Neutrophil (primary cell): Measurements from ENCODE around the gene ARHGAP25.

Source experiments
- H3K27ac ChIP-seq: fragments of 200-600 bp; sonication (generic); 2 replicates; pipeline ENCODE4 v1.5.1; 2016; ENCODE audit warnings: mild to moderate bottlenecking, moderate library complexity
- H3K27me3 ChIP-seq: fragments of 200-600 bp; sonication (generic); 2 replicates; pipeline ENCODE4 v1.6.0; 2016; ENCODE audit warnings: mild to moderate bottlenecking
- H3K36me3 ChIP-seq: fragments of 200-600 bp; sonication (generic); 2 replicates; pipeline ENCODE4 v1.5.1; 2017
- H3K4me1 ChIP-seq, 2 experiments: fragments of 200-600 bp in 1 of 2; sonication (generic) in 1 of 2; 1 replicate in 1 of 2; 2 replicates in 1 of 2; pipeline versions ENCODE4 v1.5.1 to v1.6.1; 2013 to 2016; ENCODE audit warnings: low read depth in 1 of 2, low read length in 1 of 2, mild to moderate bottlenecking in 1 of 2, moderate library complexity in 1 of 2; ENCODE audit not compliant: control insufficient read depth in 1 of 2, insufficient read depth in 1 of 2
- H3K4me3 ChIP-seq, 2 experiments: fragments of 200-600 bp in 1 of 2; sonication (generic) in 1 of 2; 1 replicate in 1 of 2; 2 replicates in 1 of 2; pipeline ENCODE4 v1.5.1; 2013 to 2016; ENCODE audit warnings: low read depth in 1 of 2, low read length in 1 of 2, mild to moderate bottlenecking in 1 of 2, moderate library complexity in 1 of 2
- H3K9me3 ChIP-seq: fragments of 200-600 bp; sonication (generic); 2 replicates; pipeline ENCODE4 v1.5.1; 2016
- TF ChIP-seq, protein P1 (sequence below): fragments of 200-600 bp; sonication (generic); IDR thresholded peaks from 2 replicates; pipeline ENCODE4 v1.5.1; 2016; ENCODE audit warnings: antibody characterized with exemption

Gene ARHGAP25

DNA sequence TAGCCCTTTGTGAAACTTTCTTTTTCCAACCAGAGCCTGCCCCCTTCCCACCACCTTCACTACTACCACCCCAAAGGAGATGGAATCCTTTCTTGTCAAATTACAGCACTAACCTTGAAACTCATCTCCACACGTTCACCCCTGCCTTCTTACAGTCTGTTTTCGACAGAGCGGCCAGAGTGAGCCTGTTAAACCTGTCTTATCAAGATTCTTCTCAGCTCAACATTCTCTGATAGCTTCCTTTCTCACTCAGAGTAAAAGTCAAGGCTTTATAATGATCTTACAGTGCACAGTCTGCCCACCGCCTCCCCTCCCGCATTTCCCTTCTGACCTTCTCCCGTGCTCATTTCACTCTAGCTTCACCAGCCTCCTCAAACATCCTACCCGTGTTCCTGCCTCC lies 56.0 kb downstream of the ARHGAP25 start:
- Histone ChIP-seq H3K4me3 (no peak overlapping the region), H3K27ac (peak overlapping the region; percentile 91), H3K9me3 (no peaks in the 10 kb centered on the region), H3K27me3 (no peaks in the 10 kb centered on the region), H3K36me3 (peaks cover 85% of the 10 kb centered on the region), H3K4me1 (peaks cover 67 to 69% of the 10 kb centered on the region in 2 experiments)
- TF ChIP-seq, protein P1, sequence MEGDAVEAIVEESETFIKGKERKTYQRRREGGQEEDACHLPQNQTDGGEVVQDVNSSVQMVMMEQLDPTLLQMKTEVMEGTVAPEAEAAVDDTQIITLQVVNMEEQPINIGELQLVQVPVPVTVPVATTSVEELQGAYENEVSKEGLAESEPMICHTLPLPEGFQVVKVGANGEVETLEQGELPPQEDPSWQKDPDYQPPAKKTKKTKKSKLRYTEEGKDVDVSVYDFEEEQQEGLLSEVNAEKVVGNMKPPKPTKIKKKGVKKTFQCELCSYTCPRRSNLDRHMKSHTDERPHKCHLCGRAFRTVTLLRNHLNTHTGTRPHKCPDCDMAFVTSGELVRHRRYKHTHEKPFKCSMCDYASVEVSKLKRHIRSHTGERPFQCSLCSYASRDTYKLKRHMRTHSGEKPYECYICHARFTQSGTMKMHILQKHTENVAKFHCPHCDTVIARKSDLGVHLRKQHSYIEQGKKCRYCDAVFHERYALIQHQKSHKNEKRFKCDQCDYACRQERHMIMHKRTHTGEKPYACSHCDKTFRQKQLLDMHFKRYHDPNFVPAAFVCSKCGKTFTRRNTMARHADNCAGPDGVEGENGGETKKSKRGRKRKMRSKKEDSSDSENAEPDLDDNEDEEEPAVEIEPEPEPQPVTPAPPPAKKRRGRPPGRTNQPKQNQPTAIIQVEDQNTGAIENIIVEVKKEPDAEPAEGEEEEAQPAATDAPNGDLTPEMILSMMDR = no peak

DNA sequence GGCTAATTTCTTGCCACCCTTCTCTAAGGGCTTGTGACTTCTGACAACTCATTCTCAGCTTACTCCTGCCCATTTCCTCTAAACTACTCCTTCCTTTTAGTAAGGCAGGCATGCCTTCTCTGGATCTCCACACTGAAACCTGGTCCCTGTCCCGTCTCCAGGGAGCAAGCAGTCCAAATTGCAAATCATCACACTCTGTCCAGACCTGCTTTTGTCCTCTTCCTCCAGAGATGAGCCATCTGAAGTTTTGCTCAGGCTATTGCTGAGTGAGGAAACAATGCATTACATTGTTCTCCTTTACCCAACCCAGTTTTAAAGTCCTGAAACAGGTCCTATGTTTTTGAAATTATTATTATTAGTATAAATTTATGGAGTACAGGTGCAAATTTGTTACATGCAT lies 57.3 kb downstream of the ARHGAP25 start:
- Histone ChIP-seq H3K27ac (peak overlapping the region; percentile 91), H3K9me3 (no peaks in the 10 kb centered on the region), H3K27me3 (no peaks in the 10 kb centered on the region), H3K36me3 (peaks cover 79% of the 10 kb centered on the region), H3K4me3 (no peak overlapping the region), H3K4me1 (peaks cover 68 to 69% of the 10 kb centered on the region in 2 experiments)
- TF ChIP-seq, protein P1 = no peak

DNA sequence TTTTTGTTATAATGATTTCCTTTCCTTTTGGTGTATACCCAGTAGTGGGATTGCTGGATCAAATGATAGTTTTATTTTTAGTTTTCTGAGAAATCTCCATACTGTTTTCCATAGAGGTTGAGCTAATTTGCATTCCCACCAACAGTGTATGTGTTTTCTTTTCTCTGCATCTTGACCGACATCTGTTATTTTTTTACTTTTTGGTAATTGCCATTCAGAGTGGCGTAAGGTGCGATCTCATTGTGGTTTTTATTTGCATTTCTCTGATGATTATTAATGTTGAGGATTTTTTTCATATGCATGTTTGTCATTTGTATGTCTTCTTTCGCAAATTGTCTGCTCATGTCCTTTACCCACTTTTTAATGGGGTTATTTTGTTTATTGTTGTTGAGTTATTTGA lies 58.1 kb downstream of the ARHGAP25 start:
- peaks cover 79% of the 10 kb centered on the region for H3K36me3 ChIP-seq
- no peaks in the 10 kb centered on the region for H3K9me3 ChIP-seq
- H3K4me1 ChIP-seq = peaks cover 69% of the 10 kb centered on the region in 2 experiments
- peak overlapping the region; percentile 91 for H3K27ac ChIP-seq
- no peak overlapping the region for H3K4me3 ChIP-seq
- no peaks in the 10 kb centered on the region for H3K27me3 ChIP-seq
- TF ChIP-seq, protein P1 = no peak

DNA sequence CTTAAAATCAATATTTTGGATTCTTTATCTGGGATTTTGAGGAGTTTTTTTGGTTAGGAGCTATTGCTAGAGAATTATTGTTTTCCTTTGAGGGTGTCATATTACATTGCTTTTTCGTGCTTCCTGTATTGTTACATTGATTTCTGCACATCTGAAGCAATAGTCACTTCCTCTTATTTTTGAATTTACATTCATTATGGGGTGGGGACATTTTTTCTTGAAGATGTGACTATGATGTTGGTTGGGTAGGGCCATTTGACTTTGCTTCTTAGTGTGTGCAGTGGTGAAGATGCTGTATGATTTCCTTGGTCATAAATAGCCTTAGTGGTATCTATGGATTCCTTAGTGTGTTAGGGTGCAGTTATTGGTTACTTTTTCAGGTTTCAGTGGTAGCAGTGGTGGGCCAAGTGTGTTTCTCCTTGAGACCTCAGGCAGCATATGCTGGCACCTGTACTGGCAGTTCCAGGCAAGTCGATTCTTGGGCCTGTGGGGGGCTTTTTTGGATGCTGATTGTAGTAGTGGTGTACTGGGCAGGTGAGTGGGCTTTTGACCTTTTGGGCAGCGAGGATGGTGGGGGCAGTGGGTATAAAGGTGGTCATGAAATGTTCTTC lies 61.8 kb downstream of the ARHGAP25 start:
- Histone ChIP-seq H3K9me3 (no peaks in the 10 kb centered on the region), H3K4me1 (peaks cover 93 to 94% of the 10 kb centered on the region in 2 experiments), H3K36me3 (peaks cover 76% of the 10 kb centered on the region), H3K27me3 (no peaks in the 10 kb centered on the region), H3K4me3 (peak overlapping the region; percentile 62 to 66), H3K27ac (peak overlapping the region; percentile 91)
- TF ChIP-seq, protein P1 = no peak

DNA sequence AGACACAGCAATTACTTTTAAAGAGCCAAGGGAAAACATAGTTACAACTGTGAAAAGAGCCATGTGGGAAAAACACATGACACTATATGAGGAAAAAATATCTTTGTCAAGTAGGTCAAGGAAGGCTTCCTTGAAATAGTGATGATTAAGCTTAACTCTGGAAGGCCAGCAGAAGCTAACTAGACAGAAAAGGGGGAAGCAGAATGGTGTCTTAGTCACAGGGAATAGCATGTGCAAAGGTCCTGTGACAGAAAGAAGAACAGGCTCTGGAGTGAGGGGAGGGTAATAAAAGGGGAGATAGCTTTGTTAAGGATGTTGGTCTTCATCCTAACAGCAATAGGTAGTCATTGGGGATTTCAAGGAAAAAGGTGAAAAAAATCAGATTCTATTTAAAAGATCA lies 64.0 kb downstream of the ARHGAP25 start:
- TF ChIP-seq, protein P1 = no peak
- H3K36me3 ChIP-seq = peaks cover 66% of the 10 kb centered on the region
- no peak overlapping the region for H3K4me3 ChIP-seq
- peak overlapping the region; percentile 91 for H3K27ac ChIP-seq
- no peaks in the 10 kb centered on the region for H3K9me3 ChIP-seq
- peaks cover 97 to 100% of the 10 kb centered on the region in 2 experiments for H3K4me1 ChIP-seq
- no peaks in the 10 kb centered on the region for H3K27me3 ChIP-seq
